K562 (cell line): ENCODE results near the gene DDX5. TPM values are rescaled to one million over a fixed set of nuclear protein-coding genes. Genes with fewer than 3 reads are reported as not detected.

Source experiments
- ATAC-seq: fragments of 200-7000 bp; cut with Tn5 transposase; 3 replicates; pipeline ENCODE4 v1.9.1; 2020; ENCODE audit warnings: moderate library complexity
- BruUV-seq: library from RNA; stranded (reverse); fragments of 400-500 nt; replicated peaks from 2 replicates; lab custom pipeline; 2021; lab: Mats Ljungman, UMichigan
- CTCF ChIA-PET: fragments of 300-600 bp; formaldehyde crosslinking; extraction: SDS; loops from one replicate; lab custom pipeline; 2021; ENCODE audit warnings: low intra/inter-chr PET ratio; lab: Yijun Ruan, JAX
- POLR2A ChIA-PET: fragments of 300-600, 350-650 bp; sonication (Branson Sonifier 250); formaldehyde crosslinking; extraction: SDS; loops from one replicate; lab custom pipeline; 2021; ENCODE audit warnings: antibody characterized with exemption, inconsistent platforms; lab: Yijun Ruan, JAX
- DNase-seq, 4 experiments: peaks; one replicate each; pipeline versions ENCODE4 v3.0.0 to v3.0.0-alpha.2; 2011 to 2018; ENCODE audit warnings: low spot score in 3 of 4, mixed read lengths in 3 of 4; ENCODE audit errors: extremely low read depth in 1 of 4
- FAIRE-seq: peaks from 2 replicates; lab custom pipeline; 2011; peaks lifted over from hg19 to GRCh38; lab: Jason Lieb, UNC
- H2AFZ ChIP-seq: 2 replicates; pipeline ENCODE4 v1.6.0; 2011; ENCODE audit warnings: low read depth, low read length, control low read depth, inconsistent platforms
- H3K27ac ChIP-seq: fragments of 200-600 bp; 3 replicates; pipeline ENCODE4 v1.8.0; 2011; ENCODE audit warnings: low read depth, mild to moderate bottlenecking, control low read depth, inconsistent platforms, low read length, moderate library complexity, mixed read lengths; ENCODE audit errors: extremely low read depth
- H3K27me3 ChIP-seq, 2 experiments: fragments of 300-600 bp in 1 of 2; 2 replicates in 1 of 2; 3 replicates in 1 of 2; pipeline versions ENCODE4 v1.6.0 to v1.8.0; 2011; ENCODE audit warnings: inconsistent platforms in 2 of 2, low read length in 2 of 2, mild to moderate bottlenecking in 1 of 2, mixed read lengths in 1 of 2, moderate library complexity in 1 of 2; ENCODE audit not compliant: control insufficient read depth in 2 of 2, insufficient read depth in 2 of 2
- H3K36me3 ChIP-seq: fragments of 300-600 bp; 3 replicates; pipeline ENCODE4 v1.8.0; 2011; ENCODE audit warnings: mild to moderate bottlenecking, low read length, inconsistent platforms; ENCODE audit not compliant: control insufficient read depth, insufficient read depth
- H3K4me1 ChIP-seq, 2 experiments: fragments of 200-600 bp in 1 of 2; replicated peaks in 1 of 2; 2 replicates in 1 of 2; 3 replicates in 1 of 2; pipeline versions ENCODE4 v1.5.1 to v1.8.0; 2011; ENCODE audit warnings: inconsistent platforms in 2 of 2, low read length in 2 of 2, mild to moderate bottlenecking in 1 of 2, mixed read lengths in 1 of 2, moderate library complexity in 1 of 2; ENCODE audit not compliant: control insufficient read depth in 2 of 2, insufficient read depth in 2 of 2
- H3K4me2 ChIP-seq: 2 replicates; pipeline ENCODE4 v1.6.1; 2011; ENCODE audit warnings: low read length, control low read depth, inconsistent platforms, mixed read lengths; ENCODE audit not compliant: insufficient read depth
- H3K4me3 ChIP-seq: fragments of 200-600 bp; sonication (generic), shearing (Covaris generic); 2 replicates; pipeline ENCODE4 v1.5.1; 2016; ENCODE audit warnings: control low read depth, inconsistent platforms
- H3K79me2 ChIP-seq: fragments of 200-600 bp; 3 replicates; pipeline ENCODE4 v1.8.0; 2011; ENCODE audit warnings: low read length, inconsistent platforms; ENCODE audit not compliant: control insufficient read depth, insufficient read depth
- H3K9ac ChIP-seq, 2 experiments: 2 replicates each; pipeline versions ENCODE4 v1.6.0 to v1.6.1; 2011; ENCODE audit warnings: low read depth in 2 of 2, low read length in 2 of 2, control low read depth in 1 of 2, inconsistent platforms in 1 of 2, mild to moderate bottlenecking in 1 of 2, mixed read lengths in 1 of 2; ENCODE audit not compliant: insufficient read depth in 1 of 2
- H3K9me1 ChIP-seq: one replicate; pipeline ENCODE4 v1.6.0; 2011; ENCODE audit warnings: inconsistent platforms, mild to moderate bottlenecking, low read length, moderate library complexity; ENCODE audit not compliant: control insufficient read depth, insufficient read depth
- H3K9me3 ChIP-seq: replicated peaks from 2 replicates; pipeline ENCODE4 v1.5.1; 2011; ENCODE audit warnings: low read depth, low read length, inconsistent platforms; ENCODE audit not compliant: control insufficient read depth, insufficient read depth
- H4K20me1 ChIP-seq: replicated peaks from 2 replicates; pipeline ENCODE4 v1.6.1; 2011; ENCODE audit warnings: low read length, inconsistent platforms, mixed read lengths; ENCODE audit not compliant: control insufficient read depth, insufficient read depth
- HNRNPL ChIP-seq: fragments of 200-400 bp; formaldehyde crosslinking; IDR thresholded peaks from 2 replicates; pipeline ENCODE4 v1.6.1; 2017; ENCODE audit warnings: low read depth, mild to moderate bottlenecking, low read length
- KLF10 ChIP-seq: fragments of 250-450 bp; sonication (Bioruptor Pico); IDR thresholded peaks from 2 replicates; pipeline ENCODE4 v1.6.1; 2021; ENCODE audit warnings: matching md5 sums
- MYBL2 ChIP-seq, 2 experiments: fragments of 450-650 bp in 1 of 2; sonication (generic) in 1 of 2; formaldehyde crosslinking in 1 of 2; IDR thresholded peaks; 2 replicates each; pipeline versions ENCODE4 v1.6.1 to v1.8.1; 2017 to 2022; ENCODE audit warnings: borderline replicate concordance in 1 of 2, inconsistent platforms in 1 of 2, low read depth in 1 of 2, mild to moderate bottlenecking in 1 of 2, missing genetic modification reagents in 1 of 2, moderate library complexity in 1 of 2
- PRPF4 ChIP-seq: fragments of 200-400 bp; formaldehyde crosslinking; IDR thresholded peaks from one replicate; pipeline ENCODE4 v1.6.1; 2017; ENCODE audit warnings: low read length, low read depth, mild to moderate bottlenecking; ENCODE audit not compliant: insufficient read depth, poor library complexity, severe bottlenecking
- RBFOX2 ChIP-seq: fragments of 200-400 bp; formaldehyde crosslinking; IDR thresholded peaks from 2 replicates; pipeline ENCODE4 v1.6.1; 2017; ENCODE audit warnings: low read depth, mild to moderate bottlenecking, low read length, moderate library complexity
- RFX1 ChIP-seq: fragments of 450-650 bp; IDR thresholded peaks from 2 replicates; pipeline ENCODE4 v1.6.1; 2016; ENCODE audit warnings: mild to moderate bottlenecking, moderate library complexity
- WGBS: fragments of 100-300 bp; shearing (Covaris generic); methylation state at CpG from one replicate; pipeline ENCODE4 v1.1.6; 2016; ENCODE audit warnings: low coverage, mixed read lengths; ENCODE audit not compliant: insufficient coverage; ENCODE audit errors: missing lambda C conversion rate; 5-methylcytosine and 5-hydroxymethylcytosine counted together
- in situ Hi-C: fragments of 300-500 bp; cut with MboI; formaldehyde crosslinking; loops from 4 replicates; pipeline ENCODE4 v1.15.0; 2018; ENCODE audit warnings: inconsistent platforms, mixed read lengths
- intact Hi-C: fragments of 100-400 bp; cut with micrococcal nuclease; formaldehyde crosslinking; loops from 2 replicates; pipeline ENCODE4 v1.14.2; 2022
- polyA plus RNA-seq, 8 experiments: library from polyadenylated mRNA; depleted of rRNA in 4 of 8; stranded (reverse) in 5 of 8; unstranded in 3 of 8; fragments of >200 nt; fragmentation: Nextera tagmentation in 2 of 8; fragmentation: Illumina TruSeq in 1 of 8; extraction: Ambion mirVana in 2 of 8; extraction: Trizol in 1 of 8; gene quantifications; 2 replicates each; pipeline versions ENCODE4 v1.2.1 to v1.2.3, GENCODE V29; 2011 to 2014; ENCODE audit warnings: inconsistent platforms in 1 of 8, missing spikeins in 1 of 8
- total RNA-seq, 7 experiments: library from RNA; depleted of rRNA in 6 of 7; stranded (reverse); fragments of >200 nt in 6 of 7; fragmentation: Illumina TruSeq in 2 of 7; extraction: Trizol in 2 of 7; gene quantifications; 2 replicates each; pipeline versions ENCODE4 v1.2.1 to v1.2.3, GENCODE V29; 2011 to 2021; ENCODE audit warnings: low replicate concordance in 1 of 7
- TF ChIP-seq, protein P1 (sequence below): fragments of 250-450 bp; sonication (Bioruptor Pico); IDR thresholded peaks from 2 replicates; pipeline ENCODE4 v1.4.0; 2020; ENCODE audit warnings: mild to moderate bottlenecking

DDX5 gene
- total and polyA plus RNA-seq, 9 of the 15 experiments (the other 6 are each of a cell fraction or from before 2014, with no cell fraction given): 306 to 1,639 (median 604) TPM

DNA sequence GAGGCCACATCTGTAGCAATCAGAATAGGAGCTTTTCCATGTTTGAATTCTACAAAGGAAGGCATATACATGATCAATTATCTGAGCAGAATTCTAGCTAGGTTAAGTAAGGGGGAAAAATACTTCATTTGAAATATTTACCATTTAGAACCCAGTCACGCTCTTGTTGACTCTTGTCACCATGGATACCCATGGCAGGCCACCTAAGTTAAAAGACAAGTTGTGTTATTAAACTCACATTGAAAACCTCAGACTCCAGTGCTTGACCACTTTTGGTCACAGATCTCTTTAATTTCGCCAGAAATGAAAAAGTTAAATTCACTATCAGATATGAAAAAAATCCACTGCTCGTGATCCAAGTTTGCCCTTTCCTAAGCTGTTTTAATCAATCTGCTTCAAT, 4.1 kb downstream of the DDX5 start:
- POLR2A ChIA-PET: interaction anchor here (0.6 to 6.8 kb wide), 11 partner anchors 12 to 207 kb away, joined by 3 to 59 read pairs (median 3); no protein-coding TSS in a partner anchor
- no TSS peak for BruUV-seq

More for the DNA sequence above, 4.1 kb downstream of the DDX5 start:
- no peak for FAIRE-seq
- Histone ChIP-seq H4K20me1 (peaks cover 19% of the 10 kb centered on the region), H3K4me2 (no peak overlapping the region), H3K79me2 (peaks cover 67% of the 10 kb centered on the region), H3K9me3 (no peaks in the 10 kb centered on the region), H3K4me3 (no peak overlapping the region), H3K27ac (no peak overlapping the region), H3K4me1 (peaks cover 11 to 12% of the 10 kb centered on the region in 2 experiments; a peak in 3 of 5 replicates), H3K27me3 (no peaks in the 10 kb centered on the region), H3K9ac (no peak overlapping the region), H3K36me3 (peaks cover 82% of the 10 kb centered on the region), H3K9me1 (no peaks in the 10 kb centered on the region), H2AFZ (no peak overlapping the region)
- DNase-seq: no peak
- CTCF ChIA-PET: no interaction called here
- in situ Hi-C loops (no loop called here), intact Hi-C loops (loop anchor here (10.0 kb wide), 1 partner anchor 233 kb away; no protein-coding TSS in a partner anchor)
- whole genome bisulfite sequencing: 96% methylated on average over 3 of the region's 3 CpGs
- TF ChIP-seq RFX1: peak; percentile 53
- peak; percentile 11 for TF ChIP-seq PRPF4
- TF ChIP-seq RBFOX2: peak; percentile 31
- TF ChIP-seq MYBL2 (IDR thresholded peaks at IDR 0.05; ENCODE audit: low read depth): no peak
- TF ChIP-seq MYBL2 (CRISPR knock-in tag; IDR thresholded peaks at IDR 0.05; ENCODE audit: borderline replicate concordance): no peak
- no peak for TF ChIP-seq KLF10 (CRISPR knock-in tag)
- 0 out of 2 replicates have a peak, but pooled peaks have one; percentile 31 for TF ChIP-seq HNRNPL
- TF ChIP-seq, protein P1, sequence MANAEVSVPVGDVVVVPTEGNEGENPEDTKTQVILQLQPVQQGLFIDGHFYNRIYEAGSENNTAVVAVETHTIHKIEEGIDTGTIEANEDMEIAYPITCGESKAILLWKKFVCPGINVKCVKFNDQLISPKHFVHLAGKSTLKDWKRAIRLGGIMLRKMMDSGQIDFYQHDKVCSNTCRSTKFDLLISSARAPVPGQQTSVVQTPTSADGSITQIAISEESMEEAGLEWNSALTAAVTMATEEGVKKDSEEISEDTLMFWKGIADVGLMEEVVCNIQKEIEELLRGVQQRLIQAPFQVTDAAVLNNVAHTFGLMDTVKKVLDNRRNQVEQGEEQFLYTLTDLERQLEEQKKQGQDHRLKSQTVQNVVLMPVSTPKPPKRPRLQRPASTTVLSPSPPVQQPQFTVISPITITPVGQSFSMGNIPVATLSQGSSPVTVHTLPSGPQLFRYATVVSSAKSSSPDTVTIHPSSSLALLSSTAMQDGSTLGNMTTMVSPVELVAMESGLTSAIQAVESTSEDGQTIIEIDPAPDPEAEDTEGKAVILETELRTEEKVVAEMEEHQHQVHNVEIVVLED (CRISPR knock-in tag): no peak
- ATAC-seq: no peak
